Fibroblast of mammary gland (primary cell): ENCODE measurements around the gene CPLANE1.

Source experiments
- DNase-seq: peaks from one replicate; pipeline ENCODE4 v3.0.0-alpha.2; 2010; ENCODE audit warnings: low read depth
- H3K4me3 ChIP-seq: 2 replicates; pipeline ENCODE4 v1.5.1; 2011; ENCODE audit warnings: low read depth, mild to moderate bottlenecking, low read length, moderate library complexity; ENCODE audit not compliant: control insufficient read depth
- CTCF ChIP-seq: conservative IDR thresholded peaks from 2 replicates; pipeline ENCODE4 v1.5.1; 2011; ENCODE audit warnings: low read depth, low read length, inconsistent platforms; ENCODE audit not compliant: control insufficient read depth, insufficient read depth

Gene CPLANE1

GRCh38 chr5:37207802-37208201 lies 41.4 kb downstream of the CPLANE1 start:
- no peak for DNase-seq
- H3K4me3 ChIP-seq = no peak overlapping the region
- no peak for TF ChIP-seq CTCF

- no peak for TF ChIP-seq CTCF
- DNase-seq = no peak
- H3K4me3 ChIP-seq = no peak overlapping the region
These were observed 42.4 kb downstream of the CPLANE1 start for GRCh38 chr5:37206736-37207135.

DNA sequence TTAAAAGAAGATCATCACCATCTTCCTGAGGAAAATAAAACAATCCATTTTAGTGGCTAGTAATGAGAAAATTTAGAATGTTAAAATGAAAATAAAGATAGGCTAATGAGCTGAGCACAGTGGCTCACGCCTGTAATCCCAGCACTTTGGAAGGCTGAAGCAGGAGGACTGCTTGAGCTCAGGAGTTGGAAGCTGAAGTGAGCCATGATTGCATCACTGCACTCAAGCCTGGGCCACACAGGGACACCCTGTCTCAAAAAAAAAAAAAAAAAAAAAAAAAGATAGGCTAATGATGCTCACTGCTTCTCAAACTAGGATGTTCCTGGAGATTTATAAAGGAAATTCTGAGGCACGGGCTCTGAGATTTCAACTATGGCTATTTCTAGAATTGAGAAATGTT lies 50.3 kb downstream of the CPLANE1 start:
- no peak overlapping the region for H3K4me3 ChIP-seq
- TF ChIP-seq CTCF = no peak
- DNase-seq = peak; percentile 37

DNA sequence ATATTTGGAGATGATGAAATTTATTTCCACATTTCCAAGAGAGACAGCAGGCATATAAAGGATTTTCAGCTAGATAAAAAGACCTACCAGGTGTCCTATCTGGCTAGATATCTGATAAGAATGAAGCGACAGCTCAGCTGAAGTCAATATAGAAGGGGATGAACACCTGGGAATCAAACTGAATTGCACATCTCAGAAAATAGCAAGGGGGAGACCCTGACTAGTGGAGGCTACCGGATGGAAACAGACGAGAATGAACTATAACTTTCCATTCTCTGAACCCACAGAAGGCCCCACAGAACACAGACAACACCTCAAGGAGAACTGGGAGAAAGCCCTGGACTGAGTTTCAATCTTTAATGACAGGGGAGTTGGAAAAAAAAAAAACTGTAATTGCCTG lies 51.1 kb downstream of the CPLANE1 start:
- no peak overlapping the region for H3K4me3 ChIP-seq
- no peak for TF ChIP-seq CTCF
- DNase-seq = no peak

- TF ChIP-seq CTCF = no peak
- DNase-seq = peak; percentile 18
- no peak overlapping the region for H3K4me3 ChIP-seq
These were observed 51.7 kb downstream of the CPLANE1 start for GRCh38 chr5:37197340-37198050.

- no peak for DNase-seq
- no peak overlapping the region for H3K4me3 ChIP-seq
- TF ChIP-seq CTCF = no peak
These were observed 58.6 kb downstream of the CPLANE1 start for GRCh38 chr5:37190592-37190991.

DNA sequence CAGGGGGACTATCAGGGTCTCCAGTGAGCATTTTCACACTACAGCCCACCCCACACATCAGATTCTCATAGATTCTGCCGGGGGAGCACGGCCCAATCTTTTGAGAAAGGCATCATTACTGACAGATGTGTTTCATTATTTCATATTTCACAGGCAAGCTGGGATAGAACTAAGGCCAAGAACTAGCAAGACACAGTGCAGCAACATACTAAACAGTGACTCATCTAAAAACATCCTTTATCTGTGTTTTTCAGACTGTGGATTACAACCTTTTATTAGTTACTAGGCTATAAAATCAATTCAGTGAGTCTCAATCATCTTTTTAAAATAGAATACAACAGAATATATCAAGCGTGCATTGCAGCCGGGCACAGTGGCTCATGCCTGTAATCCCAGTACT lies 59.8 kb downstream of the CPLANE1 start:
- DNase-seq = peak; percentile 32
- TF ChIP-seq CTCF = no peak
- H3K4me3 ChIP-seq = no peak overlapping the region
